Left lobe of liver (tissue), 2 donors: ENCODE results near the gene ZBTB24. TPM values are rescaled to one million over a fixed set of nuclear protein-coding genes. Genes with fewer than 3 reads are reported as not detected.

Source experiments
- ATAC-seq: fragments of 200-7000 bp; cut with Tn5 transposase; one replicate; pipeline ENCODE4 v1.9.1; 2020; ENCODE audit warnings: mild to moderate bottlenecking, moderate library complexity
- DNase-seq: peaks from one replicate; pipeline ENCODE4 v3.0.0-alpha.2; 2020; ENCODE audit warnings: low spot score
- total RNA-seq: library from RNA; stranded (reverse); gene quantifications from one replicate; pipeline ENCODE4 v1.2.1, GENCODE V29; 2021
- donor health status: DM: no; HTN: no; CAD: no; lungs with moderate emphysema.
- donor health status: DM: no; HTN: yes; CAD: no.

Gene ZBTB24
- total RNA-seq, 1 donor from 2014 or later, result 2.3 TPM

GRCh38 chr6:109453594-109454495 is 29.2 kb downstream of the ZBTB24 start:
- no peak for DNase-seq
- ATAC-seq, result no peak

- ATAC-seq (no peak), DNase-seq (no peak)
These were observed 29.9 kb downstream of the ZBTB24 start for GRCh38 chr6:109453156-109453555.

- ATAC-seq, result no peak
These were observed 30.8 kb downstream of the ZBTB24 start for GRCh38 chr6:109452181-109452580.

GRCh38 chr6:109451376-109451775 is 31.6 kb downstream of the ZBTB24 start:
- DNase-seq, result no peak
- ATAC-seq, result no peak

More at GRCh38 chr6:109452181-109452580, 30.8 kb downstream of the ZBTB24 start:
- no peak for DNase-seq

- DNase-seq, result no peak
- no peak for ATAC-seq
These were observed 32.2 kb downstream of the ZBTB24 start for GRCh38 chr6:109450801-109451200.

- no peak for DNase-seq
- no peak for ATAC-seq
These were observed 33.0 kb downstream of the ZBTB24 start for GRCh38 chr6:109449795-109450673.

GRCh38 chr6:109449064-109449794 is 33.8 kb downstream of the ZBTB24 start:
- peak; percentile 40 for DNase-seq
- ATAC-seq, result no peak

- peak; percentile 39 for DNase-seq
- ATAC-seq, result no peak
These were observed 34.4 kb downstream of the ZBTB24 start for GRCh38 chr6:109448615-109449014.

- ATAC-seq (peak; percentile 25), DNase-seq (peak; percentile 37)
These were observed 35.0 kb downstream of the ZBTB24 start for GRCh38 chr6:109447878-109448555.

GRCh38 chr6:109447087-109447486 is 35.9 kb downstream of the ZBTB24 start:
- DNase-seq (no peak), ATAC-seq (no peak)

- ATAC-seq (no peak), DNase-seq (no peak)
These were observed 36.5 kb downstream of the ZBTB24 start for GRCh38 chr6:109446541-109446940.

- ATAC-seq (no peak), DNase-seq (no peak)
These were observed 36.9 kb downstream of the ZBTB24 start for GRCh38 chr6:109446072-109446471.

GRCh38 chr6:109445382-109445781 is 37.6 kb downstream of the ZBTB24 start:
- ATAC-seq (no peak), DNase-seq (no peak)

GRCh38 chr6:109443425-109443950 is 39.5 kb downstream of the ZBTB24 start:
- no peak for ATAC-seq
- DNase-seq, result no peak

GRCh38 chr6:109442393-109442924 is 40.6 kb downstream of the ZBTB24 start:
- ATAC-seq, result no peak
- DNase-seq, result no peak

GRCh38 chr6:109441069-109441816 is 41.8 kb downstream of the ZBTB24 start:
- ATAC-seq (peak; percentile 52), DNase-seq (no peak)

GRCh38 chr6:109440331-109441068 is 42.5 kb downstream of the ZBTB24 start, which contains the start of the genes PPIL6 and SMPD2:
Gene PPIL6, minus strand, starts transcription at chr6:109440628. Its CDS starts 38 bp downstream, at chr6:109440590.
Gene SMPD2, plus strand, starts transcription at chr6:109440724. Its CDS starts 398 bp downstream, at chr6:109441122.
- ATAC-seq, result peak; percentile 96
- peak; percentile 91 for DNase-seq

GRCh38 chr6:109436041-109436440 is 47.0 kb downstream of the ZBTB24 start:
- no peak for ATAC-seq
- DNase-seq, result no peak
